ENCODE results near the gene ITGB2. TPM values are rescaled to one million over a fixed set of nuclear protein-coding genes. Genes with fewer than 3 reads are reported as not detected.

ITGB2 gene
- total RNA-seq, 6 experiments from 2014 or later = 12.9 to 61.8 (median 36.6) TPM

GRCh38 chr21:44962403-44962966, 41.8 kb upstream of the ITGB2 start:
- peak overlapping the region in 2 of 3 donors; percentile 8 to 18 for H3K27ac ChIP-seq

DNA sequence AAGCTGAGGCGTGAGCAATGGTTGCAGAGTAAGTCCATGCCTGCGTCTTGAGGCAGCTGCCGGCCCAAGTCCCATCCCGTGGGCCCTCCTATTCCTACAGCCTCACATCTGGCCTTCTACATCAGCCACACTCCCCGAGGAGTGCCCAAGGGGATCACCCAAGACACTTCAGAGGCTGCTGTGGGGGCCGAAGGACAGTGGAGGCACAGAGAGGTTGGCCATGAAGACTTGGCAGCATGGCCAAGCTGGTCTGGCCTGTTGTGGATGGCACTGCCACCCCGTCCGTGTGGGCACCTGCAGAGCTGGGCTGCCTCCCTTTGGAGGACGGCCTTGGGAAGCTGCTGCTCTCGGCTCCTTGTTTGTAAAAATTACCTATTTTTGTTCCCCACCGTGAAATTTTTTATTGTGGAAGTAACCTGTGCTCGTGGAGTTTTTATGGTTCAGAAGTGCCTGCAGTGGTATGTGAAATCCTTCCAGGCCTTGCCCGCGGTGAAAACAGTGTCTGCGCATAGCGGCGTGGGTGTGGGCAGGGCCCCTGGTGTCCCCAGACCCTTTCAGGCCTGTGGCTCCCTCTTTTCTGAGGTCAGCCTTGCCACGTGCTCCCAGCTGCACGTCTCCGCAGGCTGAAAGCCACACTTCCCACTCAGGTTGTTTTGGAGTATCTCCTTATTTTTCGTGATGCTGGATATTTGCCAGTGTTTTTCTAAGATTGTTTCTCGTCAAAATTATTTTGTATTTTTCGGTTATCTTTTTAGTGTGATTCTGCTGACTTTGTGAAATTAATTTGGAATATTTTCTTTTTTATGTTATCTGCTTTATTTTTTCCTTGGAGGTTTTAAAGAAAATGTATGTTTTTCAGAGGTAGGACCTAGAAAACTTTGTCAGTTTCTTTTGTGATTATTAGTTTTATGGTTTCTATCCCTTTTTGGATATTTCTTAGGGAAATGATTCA, 39.7 kb upstream of the ITGB2 start:
- intact Hi-C loops (cut with DNase I) = no loop called here
- no peak for ATAC-seq
- H3K9me3 ChIP-seq = no peaks in the 10 kb centered on the region
- no peak for TF ChIP-seq POLR2A (IDR thresholded peaks at IDR 0.05)
- H3K27ac ChIP-seq = no peak overlapping the region
- H3K36me3 ChIP-seq = no peaks in the 10 kb centered on the region
- no peak overlapping the region for H3K4me3 ChIP-seq
- H3K4me1 ChIP-seq = peaks cover 0 to 17% (median 4%) of the 10 kb centered on the region in 4 donors
- H3K27me3 ChIP-seq = no peaks in the 10 kb centered on the region
- 82% methylated on average over 8 of the region's 23 CpGs for WGBS (ENCODE audit: insufficient coverage, low coverage, low lambda C conversion rate, missing lambda C conversion rate)
- DNase-seq = no peak

More at GRCh38 chr21:44962403-44962966, 41.8 kb upstream of the ITGB2 start:
- no peaks in the 10 kb centered on the region for H3K27me3 ChIP-seq
- H3K4me3 ChIP-seq = no peak overlapping the region
- WGBS (ENCODE audit: insufficient coverage, low coverage, low lambda C conversion rate, missing lambda C conversion rate) = 48% methylated on average over 7 of the region's 9 CpGs
- no peaks in the 10 kb centered on the region for H3K36me3 ChIP-seq
- TF ChIP-seq POLR2A (IDR thresholded peaks at IDR 0.05) = no peak
- TF ChIP-seq, protein P1, sequence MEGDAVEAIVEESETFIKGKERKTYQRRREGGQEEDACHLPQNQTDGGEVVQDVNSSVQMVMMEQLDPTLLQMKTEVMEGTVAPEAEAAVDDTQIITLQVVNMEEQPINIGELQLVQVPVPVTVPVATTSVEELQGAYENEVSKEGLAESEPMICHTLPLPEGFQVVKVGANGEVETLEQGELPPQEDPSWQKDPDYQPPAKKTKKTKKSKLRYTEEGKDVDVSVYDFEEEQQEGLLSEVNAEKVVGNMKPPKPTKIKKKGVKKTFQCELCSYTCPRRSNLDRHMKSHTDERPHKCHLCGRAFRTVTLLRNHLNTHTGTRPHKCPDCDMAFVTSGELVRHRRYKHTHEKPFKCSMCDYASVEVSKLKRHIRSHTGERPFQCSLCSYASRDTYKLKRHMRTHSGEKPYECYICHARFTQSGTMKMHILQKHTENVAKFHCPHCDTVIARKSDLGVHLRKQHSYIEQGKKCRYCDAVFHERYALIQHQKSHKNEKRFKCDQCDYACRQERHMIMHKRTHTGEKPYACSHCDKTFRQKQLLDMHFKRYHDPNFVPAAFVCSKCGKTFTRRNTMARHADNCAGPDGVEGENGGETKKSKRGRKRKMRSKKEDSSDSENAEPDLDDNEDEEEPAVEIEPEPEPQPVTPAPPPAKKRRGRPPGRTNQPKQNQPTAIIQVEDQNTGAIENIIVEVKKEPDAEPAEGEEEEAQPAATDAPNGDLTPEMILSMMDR (IDR thresholded peaks at IDR 0.05) = no peak
- H3K4me1 ChIP-seq = peaks cover 0 to 17% (median 4%) of the 10 kb centered on the region in 4 donors
- no peak for DNase-seq
- no peak for ATAC-seq
- no peaks in the 10 kb centered on the region for H3K9me3 ChIP-seq
- intact Hi-C loops (cut with DNase I) = no loop called here

- WGBS (ENCODE audit: insufficient coverage, low coverage, low lambda C conversion rate, missing lambda C conversion rate) = 80% methylated on average over 2 of the region's 26 CpGs
- Histone ChIP-seq H3K9me3 (no peaks in the 10 kb centered on the region), H3K36me3 (no peaks in the 10 kb centered on the region), H3K27me3 (no peaks in the 10 kb centered on the region), H3K4me3 (no peak overlapping the region), H3K4me1 (peaks cover 0 to 17% (median 4%) of the 10 kb centered on the region in 4 donors), H3K27ac (peak overlapping the region in 2 of 3 donors; percentile 59 to 60)
- DNase-seq (peak in 1 of 3 donors; percentile 52), ATAC-seq (no peak)
- intact Hi-C loops (cut with DNase I) = no loop called here
- no peak for TF ChIP-seq POLR2A (IDR thresholded peaks at IDR 0.05)
- TF ChIP-seq, protein P1 (IDR thresholded peaks at IDR 0.05) = no peak
These were observed 38.8 kb upstream of the ITGB2 start for GRCh38 chr21:44959376-44960091.

- peaks cover 0 to 17% (median 4%) of the 10 kb centered on the region in 4 donors for H3K4me1 ChIP-seq
- H3K27me3 ChIP-seq = no peaks in the 10 kb centered on the region
- 18% methylated on average over 9 of the region's 28 CpGs for WGBS (ENCODE audit: insufficient coverage, low coverage, low lambda C conversion rate, missing lambda C conversion rate)
- no peaks in the 10 kb centered on the region for H3K36me3 ChIP-seq
- no peak overlapping the region for H3K4me3 ChIP-seq
- DNase-seq (peak; percentile 77 to 82 (median 80)), ATAC-seq (peak; percentile 86 to 91 (median 87))
- TF ChIP-seq POLR2A (IDR thresholded peaks at IDR 0.05) = no peak
- TF ChIP-seq, protein P1 (IDR thresholded peaks at IDR 0.05) = no peak
- no peaks in the 10 kb centered on the region for H3K9me3 ChIP-seq
- H3K27ac ChIP-seq = peak overlapping the region in 2 of 3 donors; percentile 59 to 60
- intact Hi-C loops (cut with DNase I) = no loop called here
These were observed 37.9 kb upstream of the ITGB2 start for GRCh38 chr21:44958471-44959191.
